Kidney capillary endothelial cell (primary cell): ENCODE measurements around the gene GID8.

Source experiments
- DNase-seq: peaks from one replicate; pipeline ENCODE4 v3.0.0-alpha.2; 2018; ENCODE audit warnings: low spot score

GID8 gene

DNA sequence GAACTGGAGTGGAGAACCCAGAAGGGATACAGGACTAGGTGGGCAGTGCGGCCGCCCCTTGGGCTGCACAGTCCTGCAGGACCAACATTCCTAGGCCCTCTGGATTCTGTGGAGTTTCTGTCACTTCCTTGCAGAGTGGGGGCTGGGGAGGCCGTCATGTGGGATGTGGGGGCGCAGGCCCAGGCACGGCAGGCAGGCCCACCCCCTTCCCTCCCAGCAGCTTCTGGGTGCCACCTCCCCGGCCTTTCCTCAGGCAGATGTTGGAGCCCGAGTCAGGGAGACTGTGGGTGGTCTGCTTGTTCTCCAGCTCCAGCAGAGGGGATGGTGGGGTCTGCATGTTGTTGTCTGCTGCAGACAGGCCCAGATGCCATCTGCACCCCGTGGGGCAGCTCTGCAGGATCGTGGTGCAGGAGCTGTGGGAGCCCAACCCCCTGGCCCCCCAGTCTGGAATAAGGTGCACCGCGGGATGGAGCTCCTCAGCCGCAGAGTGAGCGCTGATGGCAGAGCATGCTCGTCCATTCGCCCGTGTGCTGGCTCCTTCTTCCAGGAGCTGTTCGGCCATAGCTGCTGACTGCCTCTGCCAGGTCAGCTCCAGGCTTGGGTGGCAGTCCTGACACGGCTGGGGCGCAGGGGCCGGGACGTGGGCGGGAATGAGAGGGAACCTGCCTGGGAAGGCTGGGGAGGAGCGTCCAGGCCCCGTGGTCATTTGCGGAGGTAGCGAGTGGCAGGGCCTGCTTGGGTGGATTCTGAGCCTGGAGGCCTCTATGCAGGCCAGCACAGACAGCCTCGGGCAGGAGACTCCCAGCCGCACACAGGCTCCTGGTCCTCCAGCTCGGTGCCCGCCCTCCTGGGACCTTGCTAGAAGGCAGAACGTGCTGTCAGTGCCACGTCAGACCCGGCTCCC is 32.6 kb downstream of the GID8 start:
- no peak for DNase-seq

DNA sequence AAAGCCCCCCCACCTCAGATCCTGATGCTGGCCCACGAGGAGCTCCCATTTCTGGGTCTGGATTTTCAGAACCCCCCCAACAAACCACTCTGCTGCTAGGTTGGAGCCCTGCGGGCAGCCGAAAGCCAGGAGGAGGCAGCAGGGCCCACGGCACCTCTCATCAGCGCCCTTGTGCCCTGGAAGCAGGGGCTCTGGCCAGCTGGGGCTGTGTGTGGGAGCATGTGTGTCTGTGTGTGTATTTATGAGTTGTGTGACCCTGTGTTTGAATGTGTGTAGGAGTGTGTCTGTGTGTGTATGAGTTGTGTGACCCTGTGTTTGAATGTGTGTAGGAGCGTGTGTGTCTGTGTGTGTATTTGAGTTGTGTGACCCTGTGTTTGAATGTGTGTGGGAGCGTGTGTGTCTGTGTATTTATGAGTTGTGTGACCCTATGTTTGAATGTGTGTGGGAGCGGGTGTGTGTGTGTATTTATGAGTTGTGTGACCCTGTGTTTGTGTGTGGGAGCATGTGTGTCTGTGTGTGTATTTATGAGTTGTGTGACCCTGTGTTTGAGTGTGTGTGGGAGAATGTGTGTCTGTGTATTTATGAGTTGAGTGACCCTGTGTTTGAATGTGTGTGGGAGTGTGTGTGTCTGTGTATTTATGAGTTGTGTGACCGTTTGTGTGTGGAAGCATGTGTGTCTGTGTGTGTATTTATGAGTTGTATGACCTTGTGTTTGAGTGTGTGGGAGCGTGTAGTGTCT is 33.4 kb downstream of the GID8 start:
- no peak for DNase-seq

DNA sequence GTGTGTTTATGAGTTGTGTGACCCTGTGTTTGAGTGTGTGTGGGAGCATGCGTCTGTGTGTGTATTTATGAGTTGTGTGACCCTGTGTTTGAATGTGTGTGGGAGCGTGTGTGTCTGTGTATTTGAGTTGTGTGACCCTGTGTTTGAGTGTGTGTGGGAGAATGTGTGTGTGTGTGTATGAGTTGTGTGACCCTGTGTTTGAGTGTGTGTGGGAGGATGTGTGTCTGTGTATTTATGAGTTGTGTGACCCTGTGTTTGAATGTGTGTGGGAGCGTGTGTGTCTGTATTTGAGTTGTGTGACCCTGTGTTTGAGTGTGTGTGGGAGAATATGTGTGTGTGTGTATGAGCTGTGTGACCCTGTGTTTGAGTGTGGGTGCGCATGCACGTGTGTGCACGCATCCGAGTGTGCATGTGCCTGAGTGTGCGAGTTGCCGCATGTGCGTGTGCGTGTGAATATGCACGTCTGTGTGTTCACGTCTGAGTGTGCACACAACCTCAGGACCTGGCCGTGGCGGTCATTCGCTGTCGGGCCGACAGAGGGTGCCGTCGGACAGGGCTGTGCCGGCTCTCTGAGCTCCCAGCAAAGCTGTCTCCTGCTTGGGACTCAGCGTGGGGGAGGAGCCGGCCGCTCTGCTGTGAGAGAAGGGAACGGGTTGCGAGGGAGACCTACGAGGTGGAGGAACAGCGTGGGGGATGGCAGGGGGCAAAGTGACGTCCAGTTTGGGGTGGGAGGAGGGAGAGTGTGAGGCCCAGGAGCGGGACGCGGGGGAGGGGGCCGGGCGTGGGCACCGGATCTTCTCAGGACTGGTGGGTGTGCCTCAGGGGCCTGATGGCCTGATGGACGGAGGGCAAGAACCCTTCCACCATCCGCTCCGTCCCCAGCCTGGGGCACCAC is 34.2 kb downstream of the GID8 start:
- peak; percentile 89 for DNase-seq

GRCh38 chr20:62972845-62973745 is 35.1 kb downstream of the GID8 start:
- no peak for DNase-seq

GRCh38 chr20:62975251-62975760 is 37.4 kb downstream of the GID8 start:
- no peak for DNase-seq

DNA sequence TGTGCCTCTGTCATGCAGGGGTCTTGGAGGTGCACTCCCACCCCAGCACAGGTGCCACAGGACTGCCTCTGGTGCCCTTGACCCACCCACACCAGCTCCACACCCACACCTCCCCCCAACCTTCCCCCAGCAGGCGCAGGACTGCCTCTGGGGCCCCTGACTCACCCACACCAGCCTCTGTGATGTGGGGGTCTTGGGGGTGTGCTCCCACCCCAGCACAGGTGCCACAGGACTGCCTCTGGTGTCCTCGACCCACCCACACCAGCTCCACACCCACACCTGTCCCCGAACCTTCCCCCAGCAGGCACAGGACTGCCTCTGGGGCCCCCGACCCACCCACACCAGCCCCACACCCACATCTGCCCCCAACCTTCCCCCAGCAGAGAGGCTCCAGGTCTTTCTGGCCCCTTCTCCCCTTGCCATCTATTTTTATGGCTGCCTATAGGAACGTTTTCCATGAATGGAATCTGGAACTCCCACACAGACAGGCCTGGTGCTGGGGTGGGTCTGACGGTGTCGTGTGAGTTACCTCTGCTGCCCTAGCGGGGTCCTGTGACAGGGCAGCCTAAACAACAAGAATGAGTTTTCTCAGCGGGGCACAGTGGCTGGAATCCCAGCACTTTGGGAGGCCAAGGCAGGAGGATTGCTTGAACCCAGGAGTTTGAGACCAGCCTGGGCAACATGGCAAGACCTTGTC is 38.0 kb downstream of the GID8 start:
- DNase-seq = no peak

- no peak for DNase-seq
These were observed 38.9 kb downstream of the GID8 start for GRCh38 chr20:62976886-62977285.

DNA sequence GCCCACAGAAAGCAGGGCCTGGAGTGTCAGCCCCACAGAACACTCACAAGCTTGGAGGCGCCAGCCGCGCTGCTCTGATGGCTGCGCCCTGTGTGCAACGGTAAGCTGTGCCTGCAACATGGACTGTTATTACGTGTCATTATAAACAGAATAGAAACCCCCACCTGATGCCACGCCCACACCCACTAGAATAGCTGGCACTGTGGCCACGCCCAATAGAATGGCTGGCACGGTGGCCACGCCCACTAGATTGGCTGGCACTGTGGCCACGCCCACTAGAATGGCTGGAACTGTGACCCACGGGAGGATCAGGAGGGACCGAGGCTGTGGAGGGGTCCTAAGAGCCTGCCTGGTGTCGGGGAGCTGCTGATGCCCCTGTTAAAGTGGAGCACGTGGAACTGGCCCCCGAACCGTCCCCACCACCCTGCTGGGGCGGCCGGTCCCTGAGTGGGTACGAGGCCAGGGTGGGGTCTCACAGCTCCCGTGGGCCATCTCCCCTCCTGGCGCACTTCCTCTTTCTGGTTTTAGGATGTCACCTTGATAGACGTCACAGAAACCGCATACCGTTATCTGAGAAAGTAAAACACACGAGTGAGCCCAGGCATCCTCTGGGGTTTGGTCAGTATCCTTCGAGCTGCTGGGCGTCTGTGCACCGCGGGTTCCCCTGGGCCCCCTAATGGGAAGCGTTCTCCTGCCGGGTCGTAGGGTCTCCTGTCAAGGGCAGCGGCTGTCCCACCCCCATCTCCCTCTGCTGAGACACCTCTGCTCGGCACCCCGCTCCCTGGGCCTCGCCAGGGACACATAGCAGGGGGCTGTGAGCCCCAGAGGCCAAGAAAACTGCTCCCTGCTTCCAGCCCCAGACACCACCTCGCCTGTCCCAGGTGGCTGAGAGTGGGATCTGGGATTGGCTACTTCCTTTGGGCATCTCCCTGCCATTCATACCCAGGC is 39.9 kb downstream of the GID8 start:
- DNase-seq = no peak

DNA sequence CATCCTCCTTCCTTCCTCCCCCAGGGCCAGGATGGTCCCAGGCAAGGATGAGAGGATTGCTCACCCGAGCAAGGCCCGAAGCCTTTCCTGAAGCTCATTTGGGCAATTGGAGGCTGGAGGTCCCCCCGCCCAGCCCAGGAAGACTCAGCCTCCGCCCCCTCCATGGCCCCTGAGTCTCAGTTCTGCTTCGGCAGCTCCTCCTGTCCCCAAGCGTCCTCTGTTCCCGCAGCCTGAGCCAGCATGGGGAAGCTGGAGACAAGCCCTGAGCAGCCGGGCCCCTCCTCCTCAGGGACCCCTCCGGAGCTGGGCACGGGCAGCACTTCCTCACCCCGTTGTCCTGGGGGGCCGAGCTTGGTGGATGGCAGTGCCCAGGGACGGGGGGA is 40.6 kb downstream of the GID8 start:
- DNase-seq = no peak

DNA sequence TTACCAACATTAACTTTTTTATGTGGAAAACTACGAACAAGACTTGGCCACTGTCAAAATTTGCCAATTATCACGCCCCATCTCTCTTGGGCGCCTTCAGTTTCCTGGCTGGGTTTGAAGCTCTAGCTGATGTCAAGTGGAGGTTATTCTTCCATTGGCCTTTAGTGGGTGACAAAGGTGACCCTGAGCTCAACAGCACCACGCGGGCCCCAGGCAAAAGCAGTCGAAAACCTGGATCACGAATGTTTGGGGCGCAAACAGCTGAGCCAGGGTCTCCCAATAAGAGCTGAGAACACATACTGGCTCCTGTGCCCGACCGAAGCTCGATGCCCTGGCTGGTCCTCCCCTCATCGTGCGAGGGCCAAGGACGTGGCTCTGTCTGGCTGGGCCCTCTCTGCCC is 41.4 kb downstream of the GID8 start:
- no peak for DNase-seq

DNA sequence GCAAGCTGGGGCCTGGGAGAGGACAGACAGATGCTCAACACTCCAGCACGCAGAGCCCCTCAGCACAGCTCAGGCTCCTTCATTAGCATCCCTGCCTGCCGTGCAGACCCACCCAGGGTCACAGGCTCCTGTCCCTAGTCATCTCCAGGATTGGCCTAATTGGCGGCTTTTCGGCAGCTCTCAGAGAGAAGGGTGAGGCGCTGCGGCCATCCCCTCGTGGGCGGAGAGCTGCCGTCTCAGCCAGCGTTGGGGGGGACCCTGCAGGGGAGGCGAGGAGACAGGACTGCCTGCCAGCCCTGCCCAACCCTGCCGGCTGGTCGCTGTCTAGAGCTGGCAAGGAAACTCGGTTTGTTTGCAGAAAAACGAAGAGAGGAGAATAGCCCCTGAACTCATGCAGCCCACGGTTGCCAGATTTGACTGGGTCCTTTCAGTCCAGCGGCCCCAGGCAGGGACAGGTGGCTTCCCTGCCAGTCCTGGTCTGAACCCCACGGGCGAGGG is 42.0 kb downstream of the GID8 start:
- DNase-seq = no peak

- DNase-seq = no peak
These were observed 42.5 kb downstream of the GID8 start for GRCh38 chr20:62980380-62980960.

DNA sequence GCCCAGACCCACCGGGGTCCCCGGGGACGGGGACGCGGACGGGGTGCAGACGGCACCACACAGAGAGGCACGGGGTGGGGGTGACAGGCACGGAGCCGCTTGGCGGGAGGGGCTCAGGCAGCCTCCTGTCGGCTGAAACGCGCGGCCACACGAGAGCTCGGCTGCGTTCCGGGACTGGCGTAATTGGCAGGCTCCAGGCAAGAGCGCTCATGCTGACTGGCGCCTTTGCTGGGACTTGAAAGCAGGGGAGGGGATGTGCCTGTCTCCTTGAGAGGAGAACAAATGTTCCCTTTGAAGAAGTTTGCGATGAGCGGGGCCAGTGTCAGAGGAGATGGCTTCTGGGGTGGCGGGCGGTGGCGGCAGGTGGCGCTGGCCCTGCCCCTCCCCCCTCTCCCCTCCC is 43.0 kb downstream of the GID8 start:
- DNase-seq = no peak

- no peak for DNase-seq
These were observed 44.5 kb downstream of the GID8 start for GRCh38 chr20:62982124-62983075.

GRCh38 chr20:62983210-62983609 is 45.3 kb downstream of the GID8 start:
- no peak for DNase-seq

- no peak for DNase-seq
These were observed 46.9 kb downstream of the GID8 start for GRCh38 chr20:62984666-62985443.

- no peak for DNase-seq
These were observed 47.5 kb downstream of the GID8 start for GRCh38 chr20:62985444-62985778.
